GM03348 (cell line): ENCODE results near the gene MKLN1.
"Not testable (repeated sequence)": the region's sequence is repeated elsewhere in the genome, so short reads cannot be mapped to it uniquely, and the experiment has no call there.

Experiments
- DNase-seq: peaks from one replicate; pipeline ENCODE4 v3.0.0; 2012; ENCODE audit warnings: low spot score

The MKLN1 gene

DNA sequence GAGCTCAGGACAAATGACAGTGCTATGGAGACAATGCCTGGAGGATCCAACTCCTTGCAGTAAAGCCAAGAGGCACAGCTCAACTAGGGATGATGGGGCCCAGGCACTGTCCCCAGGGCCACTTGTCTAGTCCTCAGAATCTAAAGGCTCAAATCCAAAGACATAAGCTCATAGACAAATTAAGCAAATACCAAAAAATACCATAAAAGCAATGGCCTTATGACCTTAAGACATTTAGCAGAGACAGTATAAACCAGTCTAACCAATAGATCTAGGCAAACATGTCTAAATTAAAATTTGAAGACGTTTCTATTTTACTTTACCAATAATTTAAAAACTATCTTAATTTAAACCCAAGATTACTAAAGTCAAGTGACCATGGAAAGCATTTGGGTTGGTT is 14.8 kb upstream of the MKLN1 start:
- DNase-seq: no peak

GRCh38 chr7:131320603-131321002 is 7.1 kb upstream of the MKLN1 start:
- DNase-seq: no peak

DNA sequence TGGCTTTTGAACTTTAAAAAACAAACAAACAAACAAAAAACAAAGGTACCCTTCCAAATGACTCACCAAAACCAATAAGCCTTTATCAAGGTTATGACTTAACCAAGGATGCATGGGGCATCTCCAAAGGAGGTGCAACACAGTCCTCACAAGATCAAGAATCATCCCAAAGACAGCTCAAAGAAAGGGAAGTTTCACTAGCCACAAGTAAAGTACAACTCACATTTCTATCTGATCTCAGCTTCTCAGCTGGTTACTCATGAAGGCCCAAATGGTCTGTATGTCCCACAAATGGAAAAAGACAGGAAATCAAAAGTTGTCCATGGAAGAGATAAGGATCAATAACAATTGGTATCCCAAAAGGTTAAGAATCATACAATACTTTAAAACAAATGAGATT is 6.0 kb upstream of the MKLN1 start:
- DNase-seq: no peak

GRCh38 chr7:131322061-131322460 is 5.6 kb upstream of the MKLN1 start:
- DNase-seq: no peak

DNA sequence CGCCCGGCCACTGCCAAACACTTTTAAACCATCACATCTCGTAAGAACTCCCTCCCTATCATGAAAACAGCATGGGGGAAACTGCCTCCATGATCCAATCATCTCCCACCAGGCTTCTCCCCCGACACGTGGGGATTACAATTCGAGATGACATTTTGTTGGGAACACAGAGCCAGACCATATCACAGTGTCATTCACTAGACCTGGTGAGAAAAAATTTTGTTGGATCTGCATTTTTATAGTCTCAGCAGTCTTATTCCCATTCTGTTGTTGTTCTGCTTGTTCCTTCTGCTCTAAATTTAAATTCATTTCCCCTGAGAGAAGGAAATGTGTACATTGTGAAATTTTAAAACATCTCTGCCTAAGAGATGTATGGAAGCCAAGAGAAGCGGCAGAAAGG is 4.8 kb upstream of the MKLN1 start:
- DNase-seq: no peak

GRCh38 chr7:131325179-131325840 is 2.4 kb upstream of the MKLN1 start:
- no peak for DNase-seq

GRCh38 chr7:131326576-131326975 is 1.1 kb upstream of the MKLN1 start:
- DNase-seq: no peak

DNA sequence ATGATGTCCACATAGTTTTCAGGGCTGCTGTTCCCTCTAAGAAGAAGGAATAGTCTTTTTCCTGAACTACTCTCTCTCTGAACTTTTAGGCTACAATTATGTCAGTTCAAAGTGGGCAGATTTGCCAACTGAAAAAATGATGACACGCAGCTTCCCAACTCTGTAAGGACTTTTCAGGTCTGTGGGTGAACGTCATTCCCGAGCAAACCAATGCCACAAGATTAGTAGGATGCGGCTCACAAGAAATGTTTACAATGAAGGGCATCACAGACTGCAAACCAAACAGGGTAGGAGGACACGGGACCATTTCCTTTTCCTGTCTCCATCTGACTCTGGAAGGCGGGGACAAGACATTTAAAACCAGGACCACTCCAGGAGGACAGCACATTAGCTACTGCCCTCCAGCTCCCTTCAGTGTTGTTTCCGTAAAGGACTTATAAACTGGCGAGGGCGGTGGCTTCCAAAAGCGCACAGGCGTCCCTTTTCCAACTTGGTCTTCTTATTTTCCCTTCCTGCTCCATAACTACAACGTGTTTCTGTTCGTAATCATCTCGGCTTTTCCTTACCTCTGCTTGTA is 539 bp upstream of the MKLN1 start:
- DNase-seq: peak; percentile 75

DNA sequence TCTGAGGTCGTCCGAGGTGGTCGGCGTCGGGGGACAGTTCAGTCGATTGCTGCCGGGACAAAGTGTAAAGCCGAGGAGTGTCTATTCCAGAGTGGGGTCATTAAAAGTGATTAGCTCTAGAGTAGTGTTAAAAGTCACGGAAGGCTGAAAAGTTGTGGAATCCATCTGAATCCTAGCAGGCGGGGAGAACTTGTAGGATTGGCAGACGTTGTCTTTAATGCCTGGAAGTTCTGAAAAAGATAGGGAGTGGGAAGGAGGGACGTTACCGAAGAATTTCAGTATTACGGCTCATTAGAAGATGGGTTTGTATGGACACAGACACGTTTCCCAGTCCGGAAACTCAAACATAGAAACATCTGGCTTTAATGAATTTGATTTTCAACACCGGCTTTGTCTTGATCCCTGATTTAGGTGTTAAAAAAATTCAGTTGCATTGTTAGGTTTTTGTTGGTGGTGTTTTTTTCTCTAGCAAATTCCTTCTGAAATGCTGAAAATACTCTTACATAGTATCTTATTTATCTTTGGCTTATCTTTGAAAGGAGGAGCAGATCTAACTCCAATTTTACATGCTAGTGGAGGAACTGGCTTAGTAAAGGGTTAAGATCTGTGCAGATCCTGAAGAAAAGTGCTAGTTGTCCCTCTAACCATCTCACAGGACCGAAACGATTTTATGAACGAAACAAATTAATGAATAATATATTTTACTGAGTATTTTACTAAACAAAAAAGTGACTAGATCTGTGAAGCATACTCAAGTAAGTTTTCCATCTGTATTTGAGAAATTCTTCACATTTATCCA is 900 bp downstream of the MKLN1 start:
- peak; percentile 47 for DNase-seq

GRCh38 chr7:131329176-131329570 is 1.5 kb downstream of the MKLN1 start:
- no peak for DNase-seq

DNA sequence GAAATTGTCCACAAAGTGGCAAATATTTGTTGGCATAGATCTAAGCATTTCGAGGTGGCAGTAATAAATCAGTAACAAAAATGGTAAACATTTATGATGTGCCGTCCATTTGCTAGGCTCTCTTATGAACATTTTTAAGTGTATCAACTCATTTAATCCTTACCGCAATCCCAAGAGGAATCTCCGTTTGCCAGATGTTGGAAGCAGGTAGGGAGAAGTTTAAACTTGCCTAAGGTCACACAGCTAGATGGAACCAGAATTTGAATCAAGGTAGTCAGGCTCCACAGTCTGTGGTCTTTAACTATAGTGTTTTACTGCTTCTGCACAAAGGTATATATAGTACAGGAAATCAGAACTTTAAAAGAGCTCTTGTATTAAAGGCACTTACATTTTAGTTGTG is 2.6 kb downstream of the MKLN1 start:
- DNase-seq: no peak

DNA sequence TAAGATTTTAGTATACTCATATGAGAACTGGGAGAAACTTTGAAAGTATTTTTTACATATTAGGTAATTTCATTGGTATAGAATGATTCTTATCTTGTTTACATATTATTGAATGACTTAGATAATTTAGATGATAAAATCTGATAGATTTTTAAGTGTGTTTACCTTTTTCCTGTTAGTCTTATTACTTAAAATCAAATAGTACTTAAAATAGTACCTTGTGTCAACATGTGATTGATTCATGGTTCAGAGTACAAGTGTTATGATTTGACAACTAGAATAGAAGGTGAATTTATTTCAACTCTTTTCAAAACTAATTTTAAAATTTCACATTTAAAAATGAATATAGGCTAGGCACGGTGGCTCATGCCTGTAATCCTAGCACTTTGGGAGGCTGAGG is 4.1 kb downstream of the MKLN1 start:
- DNase-seq: no peak

GRCh38 chr7:131332729-131333128 is 5.1 kb downstream of the MKLN1 start:
- not testable (repeated sequence) for DNase-seq

- no peak for DNase-seq
These were observed 8.1 kb downstream of the MKLN1 start for GRCh38 chr7:131335639-131336381.

- DNase-seq: no peak
These were observed 9.3 kb downstream of the MKLN1 start for GRCh38 chr7:131336956-131337355.

GRCh38 chr7:131338173-131338572 is 10.5 kb downstream of the MKLN1 start:
- no peak for DNase-seq

- no peak for DNase-seq
These were observed 11.2 kb downstream of the MKLN1 start for GRCh38 chr7:131338691-131339390.

DNA sequence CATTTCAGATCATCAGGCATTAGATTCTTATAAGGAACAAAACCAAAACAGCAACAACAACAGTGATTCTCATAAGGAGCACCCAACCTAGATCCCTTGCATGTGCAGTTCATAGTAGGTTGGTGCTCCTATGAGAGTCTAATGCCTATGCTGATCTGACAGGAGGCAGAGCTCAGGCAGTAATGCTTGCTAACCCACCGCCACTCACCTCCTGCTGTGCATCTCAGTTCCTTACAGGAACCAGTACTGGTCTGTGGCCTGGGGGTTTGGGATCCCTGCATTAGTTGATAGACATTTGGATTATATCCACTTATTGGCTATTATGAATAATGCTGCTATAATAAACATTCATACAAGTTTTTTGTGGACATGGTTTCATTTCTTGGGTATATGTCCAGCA is 14.0 kb downstream of the MKLN1 start:
- DNase-seq: no peak

DNA sequence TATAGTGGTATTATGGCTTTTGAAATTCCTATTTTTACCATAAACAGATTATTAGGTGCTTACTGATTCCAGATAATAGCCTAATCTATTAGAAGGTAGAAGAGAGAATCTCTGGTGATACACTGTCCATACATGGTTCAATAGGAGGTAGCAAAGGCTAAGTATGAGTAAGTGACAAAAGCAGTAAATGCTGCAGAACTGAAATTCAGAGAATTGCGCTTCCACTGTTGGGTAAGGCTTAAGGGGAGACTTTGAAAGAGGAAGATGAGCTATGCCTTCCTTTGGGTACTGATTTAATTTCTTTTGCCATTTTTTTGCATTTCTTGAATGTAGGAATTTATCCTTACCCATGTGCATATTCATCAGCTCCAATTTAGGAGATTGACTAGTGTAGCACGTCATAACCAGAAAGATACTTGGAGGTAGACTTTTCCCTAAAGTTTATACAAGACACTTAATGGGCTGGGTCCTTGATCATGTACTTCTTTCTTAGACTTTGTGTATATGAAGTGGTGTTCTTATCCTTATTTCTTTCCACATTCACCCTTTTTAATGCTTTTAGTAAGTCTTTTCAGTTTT is 15.3 kb downstream of the MKLN1 start:
- no peak for DNase-seq

DNA sequence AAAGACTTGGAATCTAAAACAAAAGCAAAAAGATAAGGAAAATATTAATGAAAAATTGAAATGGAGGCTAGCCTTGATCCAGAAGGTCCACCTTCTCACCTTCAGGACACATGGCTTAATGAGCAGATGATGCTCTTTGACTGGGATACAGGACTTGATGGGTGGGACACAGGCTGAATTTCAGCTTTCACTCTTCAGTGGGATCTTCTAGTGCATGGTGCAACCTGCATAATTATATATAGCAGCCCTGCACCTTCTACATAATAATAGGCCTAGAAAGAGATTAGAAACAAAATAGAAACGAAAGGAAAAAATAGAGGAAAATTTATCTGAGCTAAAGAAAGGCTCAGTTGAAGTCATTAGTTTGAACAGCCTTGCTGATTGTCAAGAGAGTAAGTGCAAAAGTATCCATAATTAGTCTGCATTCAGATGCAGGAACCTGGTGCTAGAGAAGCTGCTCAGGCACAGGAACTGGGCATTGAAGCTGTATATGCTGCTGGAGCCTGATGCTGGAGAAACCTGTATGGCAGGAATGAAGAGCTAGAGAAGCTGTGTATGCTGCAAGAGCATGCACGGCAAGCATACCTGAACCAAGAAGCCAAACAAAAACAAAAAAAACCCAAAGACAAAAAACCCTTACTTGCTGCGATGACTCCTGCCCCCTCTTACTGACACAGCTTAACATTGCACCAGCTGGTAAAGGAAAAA is 19.4 kb downstream of the MKLN1 start:
- no peak for DNase-seq

GRCh38 chr7:131352032-131352431 is 24.4 kb downstream of the MKLN1 start:
- DNase-seq: no peak
